ENCODE results near the gene ENTR1. TPM values are rescaled to one million over a fixed set of nuclear protein-coding genes. Genes with fewer than 3 reads are reported as not detected.
"Not testable (repeated sequence)": the region's sequence is repeated elsewhere in the genome, so short reads cannot be mapped to it uniquely, and the experiment has no call there.

ENTR1 gene
- total RNA-seq, 1 donor from 2014 or later, result 77.9 TPM

GRCh38 chr9:136409557-136410455 lies 608 bp downstream of the ENTR1 start:
- H3K36me3 Mint-ChIP-seq, result peaks cover 3% of the 10 kb centered on the region

GRCh38 chr9:136407911-136408310 lies 2.5 kb downstream of the ENTR1 start:
- no peak for TF ChIP-seq CTCF (conservative IDR thresholded peaks at IDR 0.05)
- Mint-ChIP-seq H3K4me3 (peak overlapping the region; percentile 71), H3K27ac (no peak overlapping the region), H3K36me3 (no peaks in the 10 kb centered on the region), H3K9me3 (no peaks in the 10 kb centered on the region), H3K27me3 (no peaks in the 10 kb centered on the region), H3K4me1 (ENCODE audit: unreplicated experiment) (peaks cover 19% of the 10 kb centered on the region)
- no peak for DNase-seq (ENCODE audit: extremely low spot score, unreplicated experiment)

More at GRCh38 chr9:136409557-136410455, 608 bp downstream of the ENTR1 start:
- peak overlapping the region; percentile 94 for H3K4me3 Mint-ChIP-seq
- peak overlapping the region; percentile 86 for H3K27ac Mint-ChIP-seq
- no peaks in the 10 kb centered on the region for H3K27me3 Mint-ChIP-seq
- no peak for DNase-seq (ENCODE audit: extremely low spot score, unreplicated experiment)
- peaks cover 19% of the 10 kb centered on the region for H3K4me1 Mint-ChIP-seq (ENCODE audit: unreplicated experiment)
- no peaks in the 10 kb centered on the region for H3K9me3 Mint-ChIP-seq
- TF ChIP-seq CTCF (conservative IDR thresholded peaks at IDR 0.05), result no peak

- not testable (repeated sequence) for DNase-seq (ENCODE audit: extremely low spot score, unreplicated experiment); H3K4me3 Mint-ChIP-seq; H3K27me3 Mint-ChIP-seq; H3K9me3 Mint-ChIP-seq; H3K27ac Mint-ChIP-seq; H3K36me3 Mint-ChIP-seq
- H3K4me1 Mint-ChIP-seq (ENCODE audit: unreplicated experiment), result peaks cover 18% of the 10 kb centered on the region
Measured at GRCh38 chr9:136407061-136407460, 3.4 kb downstream of the ENTR1 start.

GRCh38 chr9:136405904-136406303 lies 4.5 kb downstream of the ENTR1 start:
- H3K36me3 Mint-ChIP-seq; H3K4me3 Mint-ChIP-seq; H3K27me3 Mint-ChIP-seq; H3K4me1 Mint-ChIP-seq (ENCODE audit: unreplicated experiment); H3K9me3 Mint-ChIP-seq; H3K27ac Mint-ChIP-seq; DNase-seq (ENCODE audit: extremely low spot score, unreplicated experiment): not testable (repeated sequence)

GRCh38 chr9:136405481-136405880 lies 4.9 kb downstream of the ENTR1 start:
- Mint-ChIP-seq H3K27ac (no peak overlapping the region), H3K4me3 (no peak overlapping the region), H3K27me3 (no peaks in the 10 kb centered on the region), H3K9me3 (no peaks in the 10 kb centered on the region), H3K36me3 (no peaks in the 10 kb centered on the region), H3K4me1 (ENCODE audit: unreplicated experiment) (peaks cover 10% of the 10 kb centered on the region)
- no peak for DNase-seq (ENCODE audit: extremely low spot score, unreplicated experiment)
- TF ChIP-seq CTCF (conservative IDR thresholded peaks at IDR 0.05), result no peak

GRCh38 chr9:136404801-136405136 lies 5.6 kb downstream of the ENTR1 start:
- Mint-ChIP-seq H3K36me3 (no peaks in the 10 kb centered on the region), H3K27me3 (no peaks in the 10 kb centered on the region), H3K4me1 (ENCODE audit: unreplicated experiment) (peaks cover 8% of the 10 kb centered on the region), H3K27ac (no peak overlapping the region), H3K9me3 (no peaks in the 10 kb centered on the region), H3K4me3 (no peak overlapping the region)
- TF ChIP-seq CTCF (conservative IDR thresholded peaks at IDR 0.05), result no peak
- DNase-seq (ENCODE audit: extremely low spot score, unreplicated experiment), result no peak

Measured in type B pancreatic cell (in vitro differentiated cells).